ENCODE measurements around the gene UNC80. TPM values are rescaled to one million over a fixed set of nuclear protein-coding genes. Genes with fewer than 3 reads are reported as not detected.

The UNC80 gene
- total RNA-seq, 1 donor: not detected

GRCh38 chr2:209977386-209978239, 206.0 kb downstream of the UNC80 start:
- no peak overlapping the region for H3K4me3 ChIP-seq (ENCODE audit: low read depth, low read length)
- peak; percentile 44 for TF ChIP-seq CTCF (IDR thresholded peaks at IDR 0.05; ENCODE audit: insufficient read depth, low read length)
- DNase-seq (ENCODE audit: low read depth): peak; percentile 67

DNA sequence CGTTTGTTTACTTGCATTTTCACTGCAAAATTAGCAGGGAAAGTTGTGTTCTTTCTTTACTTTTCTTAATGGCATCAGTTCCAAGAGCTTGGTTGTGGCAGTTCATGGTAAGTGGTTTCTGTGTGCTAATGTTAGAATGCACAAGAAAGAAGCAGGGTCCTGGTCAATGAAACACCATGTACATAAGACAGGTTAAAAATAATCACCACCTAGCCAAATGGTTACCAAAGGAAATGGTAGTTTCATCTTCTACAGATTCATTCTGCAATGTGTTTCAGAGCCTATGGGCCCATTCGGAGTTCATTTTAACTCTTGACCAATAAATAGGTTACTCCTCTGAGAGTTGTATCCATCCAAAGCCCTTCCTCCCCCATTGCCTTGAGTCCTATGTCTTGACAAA, 212.7 kb downstream of the UNC80 start:
- no peak overlapping the region for H3K4me3 ChIP-seq (ENCODE audit: low read depth, low read length)
- no peak for TF ChIP-seq CTCF (IDR thresholded peaks at IDR 0.05; ENCODE audit: insufficient read depth, low read length)
- DNase-seq (ENCODE audit: low read depth): no peak

- no peak for TF ChIP-seq CTCF (IDR thresholded peaks at IDR 0.05; ENCODE audit: insufficient read depth, low read length)
- no peak overlapping the region for H3K4me3 ChIP-seq (ENCODE audit: low read depth, low read length)
- DNase-seq (ENCODE audit: low read depth): no peak
Measured at GRCh38 chr2:209985874-209986273, 214.2 kb downstream of the UNC80 start.

- DNase-seq (ENCODE audit: low read depth): no peak
- H3K4me3 ChIP-seq (ENCODE audit: low read depth, low read length): no peak overlapping the region
- no peak for TF ChIP-seq CTCF (IDR thresholded peaks at IDR 0.05; ENCODE audit: insufficient read depth, low read length)
Measured at GRCh38 chr2:209986415-209986814, 214.8 kb downstream of the UNC80 start.

- no peak overlapping the region for H3K4me3 ChIP-seq (ENCODE audit: low read depth, low read length)
- no peak for TF ChIP-seq CTCF (IDR thresholded peaks at IDR 0.05; ENCODE audit: insufficient read depth, low read length)
- no peak for DNase-seq (ENCODE audit: low read depth)
Measured at GRCh38 chr2:209988010-209988409, 216.4 kb downstream of the UNC80 start.

GRCh38 chr2:209990838-209991237, 219.2 kb downstream of the UNC80 start:
- H3K4me3 ChIP-seq (ENCODE audit: low read depth, low read length): no peak overlapping the region
- DNase-seq (ENCODE audit: low read depth): no peak
- TF ChIP-seq CTCF (IDR thresholded peaks at IDR 0.05; ENCODE audit: insufficient read depth, low read length): no peak

Data from fibroblast of the aortic adventitia (primary cell).